NCI-H2107 (cell line): ENCODE measurements around the gene HBD.

Experiments
- DNase-seq: peaks from one replicate; lab custom pipeline; 2025; lab: John Stamatoyannopoulos, UW

The HBD gene

DNA sequence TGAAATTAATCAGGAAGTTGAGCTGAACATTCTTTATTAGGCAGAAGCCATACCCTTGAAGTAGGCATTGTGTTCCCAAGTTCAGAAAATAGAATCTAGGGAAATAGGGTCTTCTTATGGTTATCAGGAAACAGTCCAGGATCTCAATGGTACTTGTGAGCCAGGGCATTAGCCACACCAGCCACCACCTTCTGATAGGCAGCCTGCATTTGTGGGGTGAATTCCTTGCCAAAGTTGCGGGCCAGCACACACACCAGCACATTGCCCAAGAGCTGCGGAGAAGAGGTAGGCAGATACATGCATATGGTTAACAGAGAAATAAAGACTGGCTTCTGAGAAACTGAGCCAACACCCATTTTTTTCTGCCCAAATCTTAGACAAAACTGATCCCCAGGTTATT, 1.5 kb downstream of the HBD start:
- DNase-seq, result no peak

DNA sequence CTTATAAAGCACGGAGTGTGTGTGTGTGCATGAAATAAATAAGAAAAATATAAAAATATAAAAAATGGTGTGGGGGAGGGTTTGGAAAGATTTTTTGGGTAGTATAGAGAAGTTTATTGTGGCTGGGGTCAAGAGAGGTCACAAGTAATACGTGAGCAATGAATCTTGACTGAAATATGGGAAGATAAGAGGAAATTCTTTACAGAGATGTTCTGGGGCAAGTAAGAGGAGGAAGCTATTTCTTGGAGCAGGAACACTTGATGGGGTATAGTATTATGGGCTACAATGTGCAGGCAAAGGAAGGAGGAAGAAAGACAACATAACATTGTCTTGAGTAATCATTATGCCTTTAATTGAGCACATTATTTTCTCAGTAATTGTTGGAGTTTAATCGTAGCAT, 2.1 kb downstream of the HBD start:
- DNase-seq, result no peak

DNA sequence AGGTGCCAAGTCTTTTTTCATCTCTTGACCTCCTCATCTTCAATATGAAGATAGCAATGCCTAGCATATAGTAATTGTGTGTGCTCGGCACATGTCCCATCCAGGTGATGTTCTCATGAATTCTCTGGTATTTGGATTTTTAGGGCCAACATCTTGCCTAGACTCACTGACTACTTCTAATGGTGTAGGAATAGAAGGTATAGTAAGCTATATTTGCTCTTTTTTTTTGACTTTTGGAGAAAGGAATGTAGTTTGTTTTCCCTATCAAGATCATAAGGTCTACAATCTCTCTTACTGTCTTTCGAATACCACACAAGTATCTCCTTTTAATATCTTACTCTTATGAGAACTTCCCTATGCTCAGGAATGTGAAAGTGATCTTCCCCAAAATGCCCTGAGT, 3.2 kb downstream of the HBD start:
- DNase-seq, result no peak

DNA sequence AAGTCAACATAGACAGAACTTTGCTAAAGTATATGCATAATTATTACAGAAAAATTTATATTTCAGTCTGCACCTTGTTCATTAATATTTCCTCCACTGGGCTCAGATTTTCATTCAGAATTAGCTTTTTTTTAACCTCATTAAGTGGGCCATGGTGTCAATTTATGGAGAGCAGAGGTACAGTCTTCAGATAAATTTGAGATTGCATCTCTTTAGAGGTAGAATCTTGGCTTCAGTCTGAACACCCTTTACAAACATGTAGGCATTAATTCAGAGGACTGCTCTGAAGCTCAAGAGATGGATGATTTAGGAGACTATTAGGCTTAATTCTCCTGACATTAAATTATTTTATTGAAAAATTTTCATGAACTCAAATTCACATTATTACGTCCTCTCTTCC, 4.0 kb downstream of the HBD start:
- DNase-seq, result no peak

DNA sequence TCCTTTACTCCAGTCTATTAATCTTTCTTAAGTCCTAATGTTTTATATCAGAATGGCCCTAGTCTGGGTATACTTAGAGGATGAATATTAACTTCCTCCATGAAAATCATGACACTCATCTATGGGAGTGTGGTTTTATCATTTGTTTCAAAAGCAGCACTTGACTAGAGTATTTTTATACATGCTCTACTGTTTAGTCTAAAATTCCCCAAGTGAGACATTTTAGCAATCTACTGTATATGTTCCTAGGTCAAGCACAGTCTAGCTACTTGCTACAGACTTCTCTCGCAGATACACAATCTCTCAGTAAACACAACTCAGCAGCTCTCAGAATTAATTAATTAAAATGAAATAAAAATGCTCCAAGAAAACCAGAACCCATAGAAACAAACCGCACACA, 4.5 kb downstream of the HBD start:
- no peak for DNase-seq

DNA sequence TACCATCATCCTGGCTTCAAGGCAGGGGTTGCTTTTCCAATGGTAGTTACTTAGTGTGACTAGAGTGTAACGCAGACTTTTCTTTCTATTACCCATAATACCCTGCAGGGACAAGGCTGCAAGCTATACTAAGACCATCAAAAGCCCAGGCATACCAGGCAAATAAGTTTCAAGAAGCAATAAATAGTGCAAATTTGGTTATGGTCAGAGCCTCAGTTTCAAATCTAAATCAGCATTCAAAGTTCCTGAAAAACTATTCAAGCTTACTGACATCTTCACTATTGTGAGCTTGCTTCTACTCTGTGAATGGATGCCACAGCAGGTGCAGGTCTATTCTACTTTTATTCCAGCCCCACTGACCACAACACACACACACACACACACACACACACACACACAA, 4.9 kb downstream of the HBD start:
- DNase-seq, result no peak

DNA sequence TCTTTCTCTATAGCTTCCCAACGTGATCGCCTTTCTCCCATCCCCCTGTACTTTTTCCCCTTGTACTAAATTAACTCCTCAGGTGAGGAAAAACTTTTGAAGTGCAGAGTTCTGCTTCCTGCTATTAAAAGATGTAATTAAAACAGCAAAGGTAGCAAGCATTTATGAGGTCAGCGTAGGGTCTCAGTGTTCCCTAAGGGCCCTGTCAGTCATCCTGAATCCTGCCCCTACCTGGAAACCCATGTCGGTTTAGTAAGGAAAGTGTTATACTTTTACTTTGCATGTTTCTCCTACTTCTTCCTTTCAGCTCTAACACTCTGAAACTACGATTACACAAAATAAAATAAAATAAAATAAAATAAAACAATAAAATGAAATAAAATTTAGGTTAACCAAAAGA, 6.2 kb downstream of the HBD start:
- no peak for DNase-seq

DNA sequence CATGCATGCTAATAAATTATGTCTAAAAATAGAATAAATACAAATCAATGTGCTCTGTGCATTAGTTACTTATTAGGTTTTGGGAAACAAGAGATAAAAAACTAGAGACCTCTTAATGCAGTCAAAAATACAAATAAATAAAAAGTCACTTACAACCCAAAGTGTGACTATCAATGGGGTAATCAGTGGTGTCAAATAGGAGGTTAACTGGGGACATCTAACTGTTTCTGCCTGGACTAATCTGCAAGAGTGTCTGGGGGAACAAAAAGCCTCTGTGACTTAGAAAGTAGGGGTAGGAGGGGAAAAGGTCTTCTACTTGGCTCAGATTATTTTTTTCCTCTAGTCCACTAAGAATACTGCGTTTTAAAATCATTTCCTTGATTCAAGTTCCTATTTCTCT, 6.6 kb downstream of the HBD start:
- no peak for DNase-seq

DNA sequence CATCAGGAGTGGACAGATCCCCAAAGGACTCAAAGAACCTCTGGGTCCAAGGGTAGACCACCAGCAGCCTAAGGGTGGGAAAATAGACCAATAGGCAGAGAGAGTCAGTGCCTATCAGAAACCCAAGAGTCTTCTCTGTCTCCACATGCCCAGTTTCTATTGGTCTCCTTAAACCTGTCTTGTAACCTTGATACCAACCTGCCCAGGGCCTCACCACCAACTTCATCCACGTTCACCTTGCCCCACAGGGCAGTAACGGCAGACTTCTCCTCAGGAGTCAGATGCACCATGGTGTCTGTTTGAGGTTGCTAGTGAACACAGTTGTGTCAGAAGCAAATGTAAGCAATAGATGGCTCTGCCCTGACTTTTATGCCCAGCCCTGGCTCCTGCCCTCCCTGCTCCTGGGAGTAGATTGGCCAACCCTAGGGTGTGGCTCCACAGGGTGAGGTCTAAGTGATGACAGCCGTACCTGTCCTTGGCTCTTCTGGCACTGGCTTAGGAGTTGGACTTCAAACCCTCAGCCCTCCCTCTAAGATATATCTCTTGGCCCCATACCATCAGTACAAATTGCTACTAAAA, 7.5 kb downstream of the HBD start, which contains the start of gene HBB:
Gene HBB, minus strand, starts transcription at position 340 of the 579 bp plus-strand sequence. Its CDS starts 50 bp downstream, at position 290.
- DNase-seq, result no peak

DNA sequence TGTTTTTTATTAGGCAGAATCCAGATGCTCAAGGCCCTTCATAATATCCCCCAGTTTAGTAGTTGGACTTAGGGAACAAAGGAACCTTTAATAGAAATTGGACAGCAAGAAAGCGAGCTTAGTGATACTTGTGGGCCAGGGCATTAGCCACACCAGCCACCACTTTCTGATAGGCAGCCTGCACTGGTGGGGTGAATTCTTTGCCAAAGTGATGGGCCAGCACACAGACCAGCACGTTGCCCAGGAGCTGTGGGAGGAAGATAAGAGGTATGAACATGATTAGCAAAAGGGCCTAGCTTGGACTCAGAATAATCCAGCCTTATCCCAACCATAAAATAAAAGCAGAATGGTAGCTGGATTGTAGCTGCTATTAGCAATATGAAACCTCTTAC, 8.8 kb downstream of the HBD start:
- DNase-seq, result no peak

DNA sequence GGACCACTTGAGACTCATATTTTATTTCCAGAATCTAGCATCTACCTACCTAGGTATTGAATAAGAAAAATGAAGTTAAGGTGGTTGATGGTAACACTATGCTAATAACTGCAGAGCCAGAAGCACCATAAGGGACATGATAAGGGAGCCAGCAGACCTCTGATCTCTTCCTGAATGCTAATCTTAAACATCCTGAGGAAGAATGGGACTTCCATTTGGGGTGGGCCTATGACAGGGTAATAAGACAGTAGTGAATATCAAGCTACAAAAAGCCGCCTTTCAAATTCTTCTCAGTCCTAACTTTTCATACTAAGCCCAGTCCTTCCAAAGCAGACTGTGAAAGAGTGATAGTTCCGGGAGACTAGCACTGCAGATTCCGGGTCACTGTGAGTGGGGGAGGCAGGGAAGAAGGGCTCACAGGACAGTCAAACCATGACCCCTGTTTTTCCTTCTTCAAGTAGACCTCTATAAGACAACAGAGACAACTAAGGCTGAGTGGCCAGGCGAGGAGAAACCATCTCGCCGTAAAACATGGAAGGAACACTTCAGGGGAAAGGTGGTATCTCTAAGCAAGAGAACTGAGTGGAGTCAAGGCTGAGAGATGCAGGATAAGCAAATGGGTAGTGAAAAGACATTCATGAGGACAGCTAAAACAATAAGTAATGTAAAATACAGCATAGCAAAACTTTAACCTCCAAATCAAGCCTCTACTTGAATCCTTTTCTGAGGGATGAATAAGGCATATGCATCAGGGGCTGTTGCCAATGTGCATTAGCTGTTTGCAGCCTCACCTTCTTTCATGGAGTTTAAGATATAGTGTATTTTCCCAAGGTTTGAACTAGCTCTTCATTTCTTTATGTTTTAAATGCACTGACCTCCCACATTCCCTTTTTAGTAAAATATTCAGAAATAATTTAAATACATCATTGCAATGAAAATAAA, 9.5 kb downstream of the HBD start:
- no peak for DNase-seq

DNA sequence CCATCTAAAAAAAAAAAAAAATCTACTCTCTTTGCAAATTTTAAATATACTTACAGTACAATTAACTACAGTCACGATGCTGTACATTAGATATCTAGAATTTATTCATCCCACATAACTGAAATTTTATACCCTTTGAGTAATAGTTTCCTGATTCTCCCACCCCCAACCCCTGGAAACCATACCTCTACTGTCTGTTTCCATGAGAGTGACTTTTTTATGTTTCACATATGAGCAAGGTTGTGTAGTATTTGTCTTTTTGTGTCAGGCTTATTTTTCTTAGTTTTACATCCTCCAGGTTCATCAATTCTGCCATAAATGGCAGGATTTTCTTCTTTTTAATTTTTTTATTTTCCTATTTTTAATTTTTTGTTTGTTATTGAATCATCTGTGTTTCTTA, 10.6 kb downstream of the HBD start:
- DNase-seq, result no peak

DNA sequence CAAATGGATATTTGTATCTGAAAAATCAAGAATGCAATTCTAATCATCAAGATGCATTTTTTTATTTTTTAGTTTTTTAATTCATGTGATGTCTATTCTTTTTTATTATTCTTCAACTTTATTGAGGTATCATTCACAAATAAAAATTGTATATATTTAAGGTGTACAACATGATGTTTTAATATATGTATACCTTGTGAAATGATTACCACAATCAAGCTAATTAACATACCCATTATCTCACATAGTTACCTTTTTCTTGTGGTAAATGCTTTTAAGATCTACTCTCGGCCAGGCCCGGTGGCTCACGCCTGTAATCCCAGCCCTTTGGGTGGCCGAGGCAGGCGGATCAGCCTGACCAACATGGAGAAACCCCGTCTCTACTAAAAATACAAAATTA, 11.1 kb downstream of the HBD start:
- DNase-seq, result no peak

DNA sequence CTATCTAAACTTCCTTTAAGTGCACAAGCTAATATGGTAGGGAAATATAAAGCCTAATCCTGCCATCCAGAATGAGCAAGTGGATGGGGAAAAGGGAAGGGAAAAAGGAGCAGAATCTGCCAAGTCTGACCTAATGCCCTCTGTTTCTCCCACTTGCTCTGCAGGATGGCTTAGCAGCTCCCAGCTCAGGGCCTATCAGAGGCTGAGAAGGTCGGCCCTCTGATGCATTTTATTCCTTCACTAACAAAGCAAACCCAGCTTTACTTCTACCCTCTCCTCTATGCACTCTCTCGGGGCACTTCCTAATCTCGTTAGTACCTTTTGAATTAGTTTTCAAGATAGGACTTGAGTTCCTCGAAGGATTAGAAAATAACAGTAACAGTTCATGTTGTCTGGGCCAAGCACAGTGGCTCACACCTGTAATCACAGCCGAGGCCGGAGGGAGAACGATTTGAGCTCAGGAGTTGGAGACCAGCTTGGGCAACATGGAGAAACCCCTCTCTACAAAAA, 23.9 kb downstream of the HBD start:
- DNase-seq, result no peak

DNA sequence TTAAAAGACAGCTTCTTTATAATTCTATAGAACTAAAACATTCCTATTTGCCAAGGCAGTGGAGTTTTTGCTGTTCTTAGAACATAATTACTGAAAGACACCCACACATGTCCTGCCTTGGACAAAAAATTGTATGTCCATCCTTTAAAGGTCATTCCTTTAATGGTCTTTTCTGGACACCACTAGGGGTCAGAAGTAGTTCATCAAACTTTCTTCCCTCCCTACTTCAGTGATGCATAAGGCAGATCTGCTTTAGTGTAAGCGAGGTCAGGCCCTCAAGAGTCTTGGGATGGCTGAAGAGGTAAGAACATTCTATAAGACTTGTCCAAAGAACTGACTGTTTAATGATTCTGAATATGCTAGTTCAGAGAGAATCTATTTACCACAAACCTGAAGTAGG, 29.5 kb downstream of the HBD start:
- no peak for DNase-seq

DNA sequence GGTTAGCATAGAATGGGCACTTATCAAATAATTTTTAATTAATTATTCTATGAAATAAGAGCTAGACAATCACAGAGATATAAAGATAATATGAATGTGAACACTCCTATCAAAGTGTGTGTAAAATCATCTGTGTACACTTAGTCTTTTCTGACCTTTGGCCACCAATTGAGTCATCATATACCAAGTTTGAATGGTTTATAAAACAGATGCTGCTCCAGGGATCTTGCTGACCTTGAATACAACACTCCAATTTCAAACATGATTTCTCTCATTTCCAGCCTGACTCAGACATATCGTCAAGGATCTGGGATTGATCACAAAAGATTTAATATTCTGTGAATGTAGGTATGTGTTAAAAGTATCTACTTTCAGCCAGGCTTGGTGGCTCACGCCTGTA, 30.9 kb downstream of the HBD start:
- DNase-seq, result no peak

DNA sequence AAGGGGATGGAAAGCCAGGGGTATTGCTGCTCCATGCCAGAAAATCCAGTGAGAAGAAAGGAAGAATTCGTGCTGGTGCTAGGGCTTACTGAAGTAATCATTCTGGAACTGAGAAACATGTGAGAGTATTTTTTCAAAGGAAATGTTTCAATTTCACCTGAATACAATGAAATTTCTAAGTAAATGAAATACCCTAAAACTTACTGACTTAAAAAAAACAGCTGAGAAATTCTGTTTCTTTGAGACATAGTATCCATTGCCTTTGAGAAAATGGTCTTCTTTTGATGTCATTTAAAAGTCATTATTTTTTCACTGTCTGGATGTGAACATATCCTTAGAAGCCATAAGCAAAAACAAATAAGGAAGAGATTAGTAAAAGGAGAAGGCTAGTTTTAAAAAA, 33.7 kb downstream of the HBD start, which contains the start of gene OR51V1:
Gene OR51V1, minus strand, starts transcription at position 101 of the 400 bp plus-strand sequence. Its CDS starts 0 bp downstream, at position 101.
- no peak for DNase-seq

DNA sequence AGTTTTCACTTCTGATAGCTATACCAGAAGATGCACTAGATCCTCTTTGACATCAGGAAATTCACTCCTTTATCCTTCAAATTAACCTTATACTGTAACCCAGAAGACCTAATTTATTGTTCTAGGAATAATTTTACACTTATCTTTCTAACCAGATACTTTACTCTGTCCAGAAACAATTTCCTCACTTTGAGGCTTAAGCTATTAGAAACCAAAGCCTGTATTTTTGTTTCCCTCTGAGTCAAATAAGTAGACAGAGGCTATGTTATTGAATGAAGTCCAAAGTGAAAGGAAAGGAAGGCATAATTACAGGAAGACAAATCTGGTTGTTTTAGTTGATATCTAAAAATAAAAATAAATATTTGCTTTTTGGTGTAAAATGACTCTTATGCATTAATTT, 36.0 kb downstream of the HBD start:
- no peak for DNase-seq

DNA sequence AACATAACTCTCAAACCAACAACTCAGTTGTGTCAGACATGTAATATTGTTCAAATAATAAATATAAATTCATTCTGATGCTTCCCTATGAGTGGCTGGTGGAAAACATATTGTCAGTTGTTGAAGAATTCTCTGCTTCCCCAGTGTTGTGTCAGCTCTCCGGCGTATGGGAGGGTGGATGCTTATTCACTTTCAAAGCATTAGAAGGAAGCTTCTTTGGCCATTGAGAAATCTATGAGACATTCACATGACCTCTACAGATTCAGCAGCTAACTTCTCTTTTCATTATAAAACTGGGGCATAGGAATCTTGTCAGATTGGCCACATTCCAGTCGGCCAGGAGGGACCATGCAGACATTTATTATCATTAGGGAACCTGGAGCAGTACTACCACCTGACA, 36.7 kb downstream of the HBD start:
- no peak for DNase-seq

DNA sequence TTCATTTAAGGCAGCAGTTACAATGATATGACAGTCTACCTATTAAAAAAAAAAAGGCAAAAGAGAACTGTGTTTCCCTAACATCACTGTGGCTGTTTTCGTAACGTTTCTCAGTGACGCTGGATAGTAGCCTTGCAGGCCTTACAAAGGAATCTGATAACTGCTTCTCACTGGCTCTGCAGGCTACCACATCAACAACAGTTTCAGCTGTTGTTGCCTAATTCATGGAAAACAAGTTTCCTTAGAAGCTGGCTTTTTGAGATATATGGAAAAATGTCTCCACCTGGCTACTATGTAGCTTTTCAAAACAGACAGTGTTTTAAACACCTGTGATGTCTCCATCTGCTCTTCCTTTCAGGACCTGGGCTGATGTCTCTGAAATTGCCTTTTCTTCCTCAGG, 37.6 kb downstream of the HBD start:
- no peak for DNase-seq

DNA sequence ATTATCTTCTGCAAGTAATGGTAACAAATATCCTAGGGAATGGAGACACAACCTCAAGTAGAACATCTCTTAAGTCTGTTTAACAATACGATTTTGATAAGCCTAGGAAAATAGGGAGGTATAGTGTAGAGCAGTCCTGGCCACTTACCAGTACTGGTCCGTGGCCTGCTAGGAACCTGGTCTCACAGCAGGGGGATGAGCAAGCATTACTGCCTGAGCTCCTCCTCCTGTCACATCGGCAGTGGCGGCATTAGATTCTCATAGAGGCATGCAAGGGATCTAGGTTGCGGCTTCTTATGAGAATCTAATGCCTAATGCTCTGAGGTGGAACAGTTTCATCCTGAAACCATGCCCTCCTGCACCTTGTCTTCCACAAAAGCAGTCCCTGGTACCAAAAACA, 38.2 kb downstream of the HBD start:
- DNase-seq, result no peak

DNA sequence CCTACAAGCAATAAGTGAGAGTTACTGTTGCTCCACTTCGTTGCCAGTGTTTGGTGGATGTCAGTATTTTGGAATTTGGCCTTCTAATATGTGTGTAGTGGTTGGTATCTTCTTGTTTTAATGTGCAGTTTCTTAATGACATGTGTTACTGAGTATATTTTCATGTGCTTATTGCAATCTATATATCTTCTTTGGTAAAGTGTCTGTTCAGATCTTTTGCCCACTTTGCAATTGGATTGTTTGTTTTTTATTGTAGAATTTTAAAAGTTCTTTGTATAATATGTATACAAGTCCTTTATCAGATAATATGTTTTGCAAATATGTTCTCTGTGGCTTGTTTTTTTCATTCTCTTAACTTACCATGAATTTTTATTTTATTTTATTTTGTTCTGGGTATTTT, 41.5 kb downstream of the HBD start:
- no peak for DNase-seq

DNA sequence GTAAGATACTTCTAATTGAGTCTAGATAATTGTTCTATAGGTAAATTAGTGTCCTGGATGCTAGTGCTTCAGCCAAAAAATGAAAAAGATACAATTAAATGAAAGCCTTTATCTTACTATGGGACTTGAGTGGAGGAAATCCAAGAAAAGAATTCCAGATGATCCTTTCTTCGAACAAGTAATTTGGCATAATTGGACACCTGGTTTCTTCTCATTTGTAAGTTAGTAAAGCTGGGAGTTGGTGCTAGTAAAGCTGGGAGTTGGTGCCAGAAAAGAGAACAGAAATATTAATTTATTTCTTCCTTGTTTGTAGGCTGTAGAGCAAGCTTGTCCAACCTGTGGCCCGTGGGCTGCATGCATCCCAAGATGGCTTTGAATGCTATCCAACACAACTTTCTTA, 46.1 kb downstream of the HBD start:
- no peak for DNase-seq
